NCI-H345 (cell line): ENCODE measurements around the gene EEF2.

Experiments used
- DNase-seq: peaks from one replicate; lab custom pipeline; 2025; lab: John Stamatoyannopoulos, UW

EEF2 gene

GRCh38 chr19:3984908-3985642 lies at the start of gene EEF2:
EEF2 (minus strand) TSS chr19:3985463; CDS start chr19:3985380, 83 bp downstream.
- peak; percentile 92 for DNase-seq

GRCh38 chr19:4034048-4035017 lies 49.1 kb upstream of the EEF2 start:
- DNase-seq: no peak

GRCh38 chr19:4033028-4033956 lies 48.0 kb upstream of the EEF2 start:
- DNase-seq: no peak

DNA sequence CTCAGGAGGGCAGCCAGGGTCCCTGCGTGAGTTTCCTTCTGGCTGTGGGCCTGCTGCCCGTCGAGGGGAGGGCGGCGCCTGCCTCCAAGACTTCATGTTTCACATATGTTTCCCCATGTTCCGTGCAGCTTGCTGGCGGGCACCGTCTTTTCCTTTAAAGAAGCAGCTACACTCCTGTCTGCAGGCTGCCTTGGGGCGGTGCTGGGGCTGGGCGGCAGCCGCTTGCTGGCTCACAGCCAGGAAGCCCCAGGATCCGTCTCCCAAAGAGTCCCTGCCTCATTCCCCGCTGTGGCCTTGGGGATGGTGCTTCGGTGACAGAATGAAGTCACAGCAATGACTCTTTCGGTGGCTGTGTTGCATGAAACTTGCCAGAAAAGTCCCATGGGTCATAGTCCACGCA lies 47.2 kb upstream of the EEF2 start:
- DNase-seq: peak; percentile 80

DNA sequence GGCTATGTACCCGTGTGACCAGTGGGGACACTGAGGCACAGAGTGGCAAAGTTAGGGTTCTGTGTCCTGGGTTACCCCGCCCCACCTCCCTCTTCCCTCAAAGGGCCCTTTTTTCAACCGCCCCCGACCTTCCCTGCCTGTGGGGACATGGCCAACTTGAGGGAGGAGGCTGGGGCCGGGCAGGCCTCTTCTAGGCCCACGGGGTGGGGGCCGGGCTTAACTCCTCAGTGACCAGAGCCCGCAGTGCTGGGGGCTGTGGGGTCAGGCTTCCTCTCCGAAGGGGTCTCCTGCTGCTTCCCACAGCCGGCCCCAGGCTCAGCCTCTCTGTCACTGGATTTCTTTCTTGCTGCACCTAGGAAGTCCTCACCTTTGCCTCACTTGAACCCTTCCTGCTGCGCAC lies 46.2 kb upstream of the EEF2 start:
- DNase-seq: no peak

DNA sequence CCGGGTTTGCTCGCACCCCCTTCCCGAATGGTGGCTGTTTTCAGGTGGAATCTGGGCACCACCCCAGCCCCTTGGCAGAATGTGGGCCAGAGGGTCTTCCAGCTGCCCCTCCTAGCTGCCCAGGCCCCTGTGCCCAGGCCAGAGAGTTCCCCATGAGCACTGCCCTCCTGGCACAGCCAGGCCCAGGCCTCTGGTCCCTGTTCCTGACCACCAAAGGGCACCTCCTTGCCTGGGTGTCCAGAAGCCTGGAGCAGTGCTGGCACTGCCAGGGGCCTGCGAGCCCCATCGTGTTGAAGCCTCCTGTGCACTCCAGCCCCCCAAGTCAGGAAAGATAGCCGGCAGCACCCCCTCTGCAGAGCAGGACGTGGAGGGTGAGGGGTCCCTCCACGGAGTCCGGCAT lies 45.7 kb upstream of the EEF2 start:
- DNase-seq: no peak

DNA sequence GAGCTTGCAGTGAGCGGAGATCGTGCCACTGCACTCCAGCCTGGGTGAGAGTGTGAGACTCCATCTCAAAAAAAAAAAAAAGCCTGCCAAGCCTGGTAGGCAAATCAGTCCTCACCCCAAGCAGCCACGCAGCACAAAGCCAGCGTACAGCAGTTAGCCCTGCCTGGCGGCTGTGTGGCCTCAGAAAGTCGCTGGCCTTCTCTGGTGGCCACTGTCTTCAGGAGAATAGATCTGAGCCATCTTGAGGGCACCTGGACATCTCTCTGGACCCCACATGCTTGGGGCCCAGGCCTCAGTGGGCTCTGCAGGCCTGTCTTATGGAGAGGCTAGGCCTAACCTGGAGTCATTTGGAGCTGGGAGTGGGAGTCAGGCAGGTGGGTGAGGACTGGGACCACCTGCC lies 45.3 kb upstream of the EEF2 start:
- DNase-seq: no peak

GRCh38 chr19:4029247-4029614 lies 44.0 kb upstream of the EEF2 start:
- DNase-seq: no peak

- no peak for DNase-seq
Measured at GRCh38 chr19:4028334-4029246, 43.3 kb upstream of the EEF2 start.

- DNase-seq: no peak
Measured at GRCh38 chr19:4027146-4027545, 41.9 kb upstream of the EEF2 start.

GRCh38 chr19:4025317-4025716 lies 40.1 kb upstream of the EEF2 start:
- DNase-seq: no peak

DNA sequence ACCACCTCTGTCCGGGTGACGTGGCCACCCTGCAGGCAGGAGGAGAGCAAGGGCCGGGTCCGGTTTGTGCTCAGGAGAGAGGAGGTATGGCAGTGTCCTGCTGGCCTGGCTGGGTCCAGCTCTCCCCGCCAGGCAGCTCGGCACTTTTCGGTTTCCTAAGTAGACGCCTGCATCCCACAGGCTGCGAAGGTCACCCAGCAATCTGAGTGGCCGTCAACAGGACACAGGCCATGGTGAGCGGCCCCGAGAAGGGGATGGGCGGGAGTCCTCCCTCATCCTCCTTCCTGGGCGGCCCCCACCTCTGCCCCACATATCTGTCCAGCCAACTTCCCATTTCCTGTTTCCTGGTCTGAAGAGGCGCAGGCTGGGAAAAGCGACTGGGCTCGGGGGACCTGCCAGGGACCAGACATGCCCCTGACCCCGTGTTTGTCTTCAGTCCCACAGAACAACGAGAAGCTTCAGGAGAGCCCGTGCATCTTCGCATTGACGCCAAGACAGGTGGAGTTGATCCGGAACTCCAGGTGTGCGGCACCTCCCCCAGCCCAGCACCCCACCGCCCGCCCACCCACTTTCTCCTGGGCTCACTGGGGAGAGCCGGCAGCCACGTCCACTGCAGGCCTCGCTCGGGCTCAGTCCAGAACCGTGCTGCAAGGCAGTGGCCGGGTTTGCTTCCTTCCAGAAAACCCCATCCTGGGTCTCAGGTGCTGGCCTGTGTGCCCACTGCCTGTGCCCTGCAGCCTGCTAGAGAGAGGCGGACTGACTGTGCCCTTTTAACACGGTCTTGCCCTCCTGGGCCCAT lies 38.5 kb upstream of the EEF2 start:
- no peak for DNase-seq

DNA sequence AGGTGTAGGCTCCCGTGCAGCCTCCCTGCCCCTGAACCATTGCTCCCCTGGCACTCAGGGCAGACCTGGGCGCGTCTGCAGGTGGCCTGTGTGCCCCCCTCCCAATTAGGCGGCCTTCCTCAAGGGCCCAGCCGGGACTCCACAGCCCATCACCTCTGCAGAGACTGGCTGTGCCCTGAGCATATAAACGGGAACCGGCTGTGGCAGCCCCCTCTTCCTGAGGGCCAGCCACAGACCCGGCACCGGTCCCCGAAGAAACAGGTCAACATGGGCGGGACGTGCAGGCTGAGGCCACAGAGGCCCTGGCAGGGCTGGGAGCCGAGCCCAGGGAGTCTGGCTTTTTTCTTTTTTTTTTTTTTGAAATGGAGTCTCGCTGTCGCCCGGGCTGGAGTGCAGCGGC lies 34.3 kb upstream of the EEF2 start:
- no peak for DNase-seq

- DNase-seq: no peak
Measured at GRCh38 chr19:4018775-4019504, 33.7 kb upstream of the EEF2 start.

GRCh38 chr19:4018140-4018613 lies 32.9 kb upstream of the EEF2 start:
- no peak for DNase-seq

- no peak for DNase-seq
Measured at GRCh38 chr19:4016903-4017638, 31.8 kb upstream of the EEF2 start.

DNA sequence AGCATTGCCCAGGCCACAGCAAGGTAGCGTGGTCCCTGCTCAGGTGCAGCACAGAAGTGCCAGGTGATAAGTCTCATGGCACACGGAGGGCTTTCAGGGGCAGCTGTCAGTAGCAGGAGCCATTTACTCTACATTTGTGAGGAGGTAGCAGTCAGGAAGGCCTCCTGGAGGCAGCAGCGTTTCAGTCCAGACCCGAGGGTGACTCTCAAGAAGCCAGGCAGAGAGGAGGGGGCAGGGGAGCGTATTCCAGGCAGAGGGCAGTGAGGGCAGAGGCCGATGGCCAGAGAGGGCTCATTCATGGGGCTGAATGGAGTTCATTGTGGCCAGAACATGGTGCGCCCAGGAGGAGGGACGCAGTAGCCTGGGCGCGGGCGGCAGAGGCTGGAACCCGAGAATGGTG lies 31.2 kb upstream of the EEF2 start:
- DNase-seq: no peak

GRCh38 chr19:4015705-4016402 lies 30.6 kb upstream of the EEF2 start:
- no peak for DNase-seq
